Testis (tissue), 3 donors: Measurements from ENCODE around the gene ZNF423. TPM values are rescaled to one million over a fixed set of nuclear protein-coding genes. Genes with fewer than 3 reads are reported as not detected.
A peak's percentile ranks its signal among the peaks of the same experiment; 100 is the strongest.

Experiments used
- DNase-seq: peaks from one replicate; pipeline ENCODE4 v3.0.0-alpha.2; 2019
- H3K27ac ChIP-seq, 2 donors: fragments of 200-600 bp; sonication (generic); one replicate each; pipeline ENCODE4 v1.5.1; 2019
- H3K27me3 ChIP-seq: fragments of 200-600 bp; sonication (generic); one replicate; pipeline ENCODE4 v1.5.1; 2019
- H3K36me3 ChIP-seq: fragments of 200-600 bp; sonication (generic); one replicate; pipeline ENCODE4 v1.5.1; 2017; ENCODE audit warnings: low read depth; ENCODE audit errors: missing control alignments
- H3K4me1 ChIP-seq: fragments of 200-600 bp; sonication (generic); one replicate; pipeline ENCODE4 v1.5.1; 2019
- H3K4me3 ChIP-seq, 2 donors: fragments of 200-600 bp; sonication (generic); one replicate each; pipeline ENCODE4 v1.5.1; 2017 to 2019
- H3K9me3 ChIP-seq: fragments of 200-600 bp; sonication (generic); one replicate; pipeline ENCODE4 v1.5.1; 2017
- CTCF ChIP-seq, 3 experiments: fragments of 450-650 bp in 2 of 3; fragments of 200-600 bp in 1 of 3; sonication (generic) in 1 of 3; IDR thresholded peaks; one replicate each; pipeline ENCODE4 v1.5.1; 2016 to 2019; ENCODE audit warnings: antibody characterized with exemption in 3 of 3, mild to moderate bottlenecking in 2 of 3, moderate library complexity in 1 of 3
- POLR2A ChIP-seq: fragments of 450-650 bp; IDR thresholded peaks from one replicate; pipeline ENCODE4 v1.6.1; 2017; ENCODE audit warnings: antibody characterized with exemption, mild to moderate bottlenecking, moderate library complexity
- WGBS, 2 donors: methylation state at CpG; one replicate each; pipeline ENCODE4 v1.1.5; 2018; 5-methylcytosine and 5-hydroxymethylcytosine counted together
- intact Hi-C: fragments of 100-400 bp; cut with DNase I; formaldehyde crosslinking; loops from one replicate; pipeline ENCODE4 v1.15.1; 2023; ENCODE audit warnings: low total_unique reads
- polyA plus RNA-seq: library from polyadenylated mRNA; stranded (reverse); fragments of 350-450 nt; fragmentation: Illumina TruSeq; extraction: RNeasy Lipid Tissue Mini Kit (QIAGEN cat#74804); gene quantifications from one replicate; pipeline ENCODE4 v1.2.3, GENCODE V29; 2014; ENCODE audit warnings: low read depth, low replicate concordance; ENCODE audit not compliant: insufficient read depth
- total RNA-seq, 2 donors: library from RNA; depleted of rRNA; stranded (reverse); fragments of >200 nt; gene quantifications; one replicate each; pipeline ENCODE4 v1.2.3, GENCODE V29; 2016

Gene ZNF423
- total and polyA plus RNA-seq, 3 donors from 2014 or later, result 8.9 to 19.0 (median 12.1) TPM

GRCh38 chr16:49619811-49620157 lies 236.1 kb downstream of the ZNF423 start:
- no peak for TF ChIP-seq POLR2A
- no peak for TF ChIP-seq CTCF (IDR thresholded peaks at IDR 0.05)
- DNase-seq, result no peak
- 46 to 55% methylated on average over 2 of the region's 2 CpGs for WGBS, 2 donors

GRCh38 chr16:49618955-49619354 lies 237.0 kb downstream of the ZNF423 start:
- H3K27me3 ChIP-seq, result no peaks in the 10 kb centered on the region
- no peaks in the 10 kb centered on the region for H3K9me3 ChIP-seq
- no peaks in the 10 kb centered on the region for H3K36me3 ChIP-seq
- no peak for DNase-seq
- no peak overlapping the region for H3K4me3 ChIP-seq
- intact Hi-C loops, result no loop called here
- peaks cover 14% of the 10 kb centered on the region for H3K4me1 ChIP-seq
- no peak for TF ChIP-seq POLR2A
- no peak for TF ChIP-seq CTCF (IDR thresholded peaks at IDR 0.05)
- 52 to 58% methylated on average over 3 of the region's 3 CpGs for WGBS, 2 donors
- H3K27ac ChIP-seq, result no peak overlapping the region

More at GRCh38 chr16:49619811-49620157, 236.1 kb downstream of the ZNF423 start:
- H3K36me3 ChIP-seq, result no peaks in the 10 kb centered on the region
- H3K27ac ChIP-seq, result peak overlapping the region in 1 of 2 donors; percentile 75
- no peaks in the 10 kb centered on the region for H3K27me3 ChIP-seq
- H3K4me3 ChIP-seq, result no peak overlapping the region
- H3K4me1 ChIP-seq, result peaks cover 14% of the 10 kb centered on the region
- no peaks in the 10 kb centered on the region for H3K9me3 ChIP-seq
- intact Hi-C loops, result no loop called here

- Histone ChIP-seq H3K4me1 (peaks cover 14% of the 10 kb centered on the region), H3K27me3 (no peaks in the 10 kb centered on the region), H3K36me3 (no peaks in the 10 kb centered on the region), H3K9me3 (no peaks in the 10 kb centered on the region), H3K4me3 (no peak overlapping the region), H3K27ac (no peak overlapping the region)
- TF ChIP-seq POLR2A, result no peak
- TF ChIP-seq CTCF (IDR thresholded peaks at IDR 0.05), result no peak
- intact Hi-C loops, result no loop called here
- WGBS, 2 donors, result 90 to 92% methylated on average over 6 of the region's 6 CpGs
- DNase-seq, result no peak
Observed at GRCh38 chr16:49617710-49618330, 238.1 kb downstream of the ZNF423 start.

DNA sequence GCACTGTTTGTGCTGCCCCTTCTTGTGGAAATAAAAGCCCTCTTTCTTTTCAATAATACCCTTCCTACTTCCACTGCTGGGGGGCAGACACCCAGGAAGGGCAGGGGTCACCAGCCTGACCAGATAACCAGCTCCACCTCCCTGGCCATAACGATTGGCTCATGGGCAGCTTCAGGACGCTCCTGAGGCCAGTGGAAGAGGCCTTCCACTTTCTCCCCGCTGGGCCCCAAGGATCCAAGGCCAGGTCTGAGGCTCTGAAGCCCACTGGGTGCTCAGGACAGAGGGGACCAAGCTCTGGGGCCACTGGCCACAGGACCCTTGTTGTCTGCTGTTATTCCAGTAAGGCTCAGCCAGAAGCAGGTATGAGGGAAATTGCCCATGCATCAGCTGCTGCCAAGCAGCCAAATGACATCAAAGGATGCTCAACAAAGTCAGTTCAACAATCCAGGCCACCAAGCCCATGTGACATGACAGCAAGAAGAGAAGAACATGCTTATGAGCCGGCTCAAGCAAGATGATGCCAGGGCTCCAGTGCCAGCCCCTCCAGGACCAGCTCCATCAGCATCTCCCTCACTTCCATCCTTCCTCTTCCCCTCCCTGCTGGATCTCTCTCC lies 238.8 kb downstream of the ZNF423 start:
- Histone ChIP-seq H3K27me3 (no peaks in the 10 kb centered on the region), H3K27ac (no peak overlapping the region), H3K9me3 (no peaks in the 10 kb centered on the region), H3K4me1 (peaks cover 14% of the 10 kb centered on the region), H3K4me3 (no peak overlapping the region), H3K36me3 (no peaks in the 10 kb centered on the region)
- TF ChIP-seq CTCF (IDR thresholded peaks at IDR 0.05) (no peak), POLR2A (no peak)
- WGBS, 2 donors, result 64 to 89% methylated on average over 4 of the region's 4 CpGs
- intact Hi-C loops, result no loop called here
- no peak for DNase-seq

DNA sequence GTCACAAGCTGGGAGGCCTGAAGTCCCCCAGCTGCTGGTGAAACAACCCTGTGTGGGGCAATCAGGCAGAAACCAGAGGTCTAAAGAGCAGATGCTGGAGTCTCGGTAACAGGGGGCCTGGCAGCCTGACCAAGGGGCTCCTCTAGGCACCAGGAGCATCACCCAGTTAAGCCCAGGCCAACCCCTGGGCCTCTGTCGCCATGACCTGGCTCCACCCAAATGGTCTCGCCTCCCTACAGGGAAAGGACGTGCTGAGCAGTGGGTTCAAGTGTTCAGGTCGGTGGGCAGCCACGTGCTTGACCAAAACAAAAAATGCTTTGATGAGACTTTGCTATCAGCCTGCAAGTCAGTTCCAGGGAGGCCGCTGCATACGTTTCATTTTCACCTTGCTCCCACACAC lies 240.3 kb downstream of the ZNF423 start:
- no peak for DNase-seq
- H3K4me1 ChIP-seq, result peaks cover 9% of the 10 kb centered on the region
- no peak overlapping the region for H3K4me3 ChIP-seq
- no peaks in the 10 kb centered on the region for H3K9me3 ChIP-seq
- no peak for TF ChIP-seq POLR2A
- no peak for TF ChIP-seq CTCF (IDR thresholded peaks at IDR 0.05)
- H3K36me3 ChIP-seq, result no peaks in the 10 kb centered on the region
- WGBS, 2 donors, result 77 to 81% methylated on average over 8 of the region's 8 CpGs
- no peaks in the 10 kb centered on the region for H3K27me3 ChIP-seq
- no peak overlapping the region for H3K27ac ChIP-seq
- intact Hi-C loops, result no loop called here
